T-helper 2 cell treated with Interferon-gamma antibody and Interleukin-4, amounts not matched to agents 5 μg/mL and 100 μg/mL, for 36 hours (primary cell): ENCODE results near the gene IL17C.

ENCODE experiments used
- DNase-seq: peaks from one replicate; pipeline ENCODE4 v3.0.0; 2021; ENCODE audit warnings: low spot score
- H3K27ac Mint-ChIP-seq: one replicate; pipeline ENCODE4 v1.8.0; 2021; ENCODE audit warnings: mild to moderate bottlenecking, mixed read lengths
- H3K27me3 Mint-ChIP-seq: one replicate; pipeline ENCODE4 v1.8.0; 2021; ENCODE audit warnings: low read depth, mixed read lengths
- H3K36me3 Mint-ChIP-seq: one replicate; pipeline ENCODE4 v1.8.0; 2021; ENCODE audit warnings: low read depth, mixed read lengths
- H3K4me1 Mint-ChIP-seq: one replicate; pipeline ENCODE4 v1.8.0; 2021; ENCODE audit warnings: low read depth, mixed read lengths
- H3K4me3 Mint-ChIP-seq: one replicate; pipeline ENCODE4 v1.8.0; 2022; ENCODE audit warnings: mild to moderate bottlenecking, moderate library complexity, mixed read lengths
- H3K9me3 Mint-ChIP-seq: one replicate; pipeline ENCODE4 v1.8.0; 2021; ENCODE audit warnings: mixed read lengths

The IL17C gene

DNA sequence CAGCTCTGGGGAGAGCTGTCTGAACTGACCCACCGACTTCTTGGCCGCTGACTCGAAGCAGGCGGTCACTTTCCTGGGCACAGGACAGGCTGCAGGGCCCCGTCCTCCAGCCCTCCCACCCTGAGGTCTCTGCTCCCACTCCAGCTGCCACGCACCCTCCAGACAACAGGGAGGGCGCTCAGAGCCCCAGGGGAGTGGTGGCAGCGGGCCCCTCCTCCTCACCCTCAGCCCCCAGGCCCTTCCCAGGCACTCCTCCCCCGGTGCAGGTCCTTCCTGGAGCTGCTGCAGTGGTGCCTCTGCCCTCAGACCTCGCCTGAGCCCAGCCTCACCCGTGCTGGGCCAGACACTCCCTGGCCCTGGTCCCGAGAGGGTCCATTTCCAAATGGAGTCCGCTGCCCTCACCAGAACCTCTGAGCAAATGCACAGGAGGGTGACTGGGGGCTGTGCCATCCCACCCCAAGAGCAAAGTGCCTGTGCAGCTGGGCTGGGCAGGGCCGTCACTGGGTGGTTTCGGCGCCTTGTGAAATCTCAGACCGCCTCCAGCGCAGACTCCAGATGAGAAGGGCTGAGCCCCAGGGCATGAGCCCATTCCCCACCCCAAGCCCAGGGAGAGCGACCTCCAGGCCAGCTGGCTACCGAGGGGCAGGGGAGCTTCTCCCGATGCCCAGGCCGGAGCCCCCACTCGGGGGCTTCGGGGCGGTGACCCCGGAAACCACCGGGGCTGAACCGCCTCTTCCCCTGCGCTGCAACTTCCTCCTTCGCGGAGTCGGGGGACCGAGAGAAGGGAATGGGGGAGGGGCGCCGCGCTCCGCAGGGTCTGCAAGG is 11.8 kb downstream of the IL17C start:
- H3K27ac Mint-ChIP-seq = peak overlapping the region; percentile 85
- no peaks in the 10 kb centered on the region for H3K9me3 Mint-ChIP-seq
- no peaks in the 10 kb centered on the region for H3K27me3 Mint-ChIP-seq
- peaks cover 12% of the 10 kb centered on the region for H3K4me1 Mint-ChIP-seq
- peak overlapping the region; percentile 90 for H3K4me3 Mint-ChIP-seq
- peak; percentile 30 for DNase-seq
- peaks cover 16% of the 10 kb centered on the region for H3K36me3 Mint-ChIP-seq

- H3K27me3 Mint-ChIP-seq = no peaks in the 10 kb centered on the region
- no peaks in the 10 kb centered on the region for H3K9me3 Mint-ChIP-seq
- DNase-seq = peak; percentile 87
- H3K36me3 Mint-ChIP-seq = peaks cover 17% of the 10 kb centered on the region
- peaks cover 12% of the 10 kb centered on the region for H3K4me1 Mint-ChIP-seq
- H3K27ac Mint-ChIP-seq = peak within 1 kb of the TSS; percentile 94
- peak within 1 kb of the TSS; percentile 90 for H3K4me3 Mint-ChIP-seq
Observed at GRCh38 chr16:88650749-88651275, 12.4 kb downstream of the IL17C start, which contains the start of gene CYBA. CYBA (minus strand) TSS chr16:88651053; CDS start chr16:88651013, 40 bp downstream.

GRCh38 chr16:88651276-88651988 is 13.1 kb downstream of the IL17C start:
- H3K27ac Mint-ChIP-seq = peak overlapping the region; percentile 94
- H3K4me3 Mint-ChIP-seq = peak overlapping the region; percentile 90
- H3K9me3 Mint-ChIP-seq = no peaks in the 10 kb centered on the region
- DNase-seq = peak; percentile 85
- H3K27me3 Mint-ChIP-seq = no peaks in the 10 kb centered on the region
- peaks cover 17% of the 10 kb centered on the region for H3K36me3 Mint-ChIP-seq
- peaks cover 12% of the 10 kb centered on the region for H3K4me1 Mint-ChIP-seq

GRCh38 chr16:88651989-88652761 is 13.8 kb downstream of the IL17C start:
- Mint-ChIP-seq H3K9me3 (no peaks in the 10 kb centered on the region), H3K36me3 (peaks cover 20% of the 10 kb centered on the region), H3K27me3 (no peaks in the 10 kb centered on the region), H3K4me1 (peaks cover 12% of the 10 kb centered on the region), H3K27ac (peak overlapping the region; percentile 94), H3K4me3 (no peak overlapping the region)
- DNase-seq = no peak

DNA sequence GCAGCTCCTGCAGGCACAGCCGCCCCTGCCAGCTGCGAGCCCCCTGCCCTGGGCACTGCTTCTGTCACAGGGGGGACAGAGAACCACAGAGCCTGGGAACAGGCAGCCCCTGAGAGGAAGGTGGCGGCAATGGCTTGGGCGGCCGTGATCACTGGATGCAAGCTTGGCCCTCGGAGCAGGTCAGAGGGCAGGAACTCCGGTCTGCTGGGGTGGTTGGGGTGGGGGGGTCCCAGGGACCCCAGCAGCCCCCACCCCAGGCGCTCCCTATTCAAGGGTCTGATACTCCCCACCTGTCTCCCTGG is 14.3 kb downstream of the IL17C start:
- Mint-ChIP-seq H3K4me1 (peaks cover 12% of the 10 kb centered on the region), H3K9me3 (no peaks in the 10 kb centered on the region), H3K36me3 (peaks cover 20% of the 10 kb centered on the region), H3K27ac (peak overlapping the region; percentile 26), H3K4me3 (no peak overlapping the region), H3K27me3 (no peaks in the 10 kb centered on the region)
- no peak for DNase-seq

- H3K4me3 Mint-ChIP-seq = no peak overlapping the region
- no peak for DNase-seq
- H3K4me1 Mint-ChIP-seq = peaks cover 12% of the 10 kb centered on the region
- H3K27me3 Mint-ChIP-seq = no peaks in the 10 kb centered on the region
- H3K36me3 Mint-ChIP-seq = peaks cover 20% of the 10 kb centered on the region
- peak overlapping the region; percentile 56 for H3K27ac Mint-ChIP-seq
- no peaks in the 10 kb centered on the region for H3K9me3 Mint-ChIP-seq
Observed at GRCh38 chr16:88653101-88653500, 14.7 kb downstream of the IL17C start.

DNA sequence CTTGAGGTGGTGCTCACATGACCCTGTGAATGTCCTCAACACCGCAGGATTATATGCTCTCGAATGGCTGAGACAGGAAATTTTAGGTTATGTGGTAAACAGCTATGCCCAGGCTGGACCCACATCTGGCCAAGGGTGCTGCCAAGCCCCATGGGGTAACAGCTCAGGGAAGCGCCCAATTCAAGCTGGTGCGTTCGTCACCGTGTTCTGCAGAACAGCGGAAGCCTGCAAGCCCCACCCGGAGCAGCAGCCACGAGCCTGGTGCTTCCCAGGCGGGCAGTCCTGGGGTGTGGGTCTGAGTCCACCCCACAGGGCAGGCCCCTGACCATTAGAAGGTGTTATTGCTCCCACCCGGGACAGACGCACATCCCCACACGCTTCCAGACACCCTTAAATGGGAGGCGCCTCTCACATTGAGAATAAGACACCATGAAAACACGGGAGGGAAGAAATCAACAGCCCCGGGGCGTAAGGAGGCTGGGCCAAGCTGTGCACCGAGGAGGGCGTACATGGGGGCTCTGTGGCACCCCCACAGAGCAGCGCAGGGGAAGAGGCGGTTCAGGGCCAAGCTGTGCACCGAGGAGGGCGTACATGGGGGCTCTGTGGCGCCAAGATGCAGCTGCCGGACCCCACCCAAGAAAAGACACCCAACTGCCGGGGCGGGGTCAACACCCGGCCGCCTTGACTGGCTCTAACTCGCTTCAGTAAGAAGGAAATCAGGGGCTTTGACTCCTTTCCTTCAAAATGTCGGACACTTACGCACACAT is 15.4 kb downstream of the IL17C start:
- Mint-ChIP-seq H3K27me3 (no peaks in the 10 kb centered on the region), H3K9me3 (no peaks in the 10 kb centered on the region), H3K27ac (peak overlapping the region; percentile 56), H3K36me3 (peaks cover 20% of the 10 kb centered on the region), H3K4me3 (no peak overlapping the region), H3K4me1 (peaks cover 12% of the 10 kb centered on the region)
- no peak for DNase-seq

DNA sequence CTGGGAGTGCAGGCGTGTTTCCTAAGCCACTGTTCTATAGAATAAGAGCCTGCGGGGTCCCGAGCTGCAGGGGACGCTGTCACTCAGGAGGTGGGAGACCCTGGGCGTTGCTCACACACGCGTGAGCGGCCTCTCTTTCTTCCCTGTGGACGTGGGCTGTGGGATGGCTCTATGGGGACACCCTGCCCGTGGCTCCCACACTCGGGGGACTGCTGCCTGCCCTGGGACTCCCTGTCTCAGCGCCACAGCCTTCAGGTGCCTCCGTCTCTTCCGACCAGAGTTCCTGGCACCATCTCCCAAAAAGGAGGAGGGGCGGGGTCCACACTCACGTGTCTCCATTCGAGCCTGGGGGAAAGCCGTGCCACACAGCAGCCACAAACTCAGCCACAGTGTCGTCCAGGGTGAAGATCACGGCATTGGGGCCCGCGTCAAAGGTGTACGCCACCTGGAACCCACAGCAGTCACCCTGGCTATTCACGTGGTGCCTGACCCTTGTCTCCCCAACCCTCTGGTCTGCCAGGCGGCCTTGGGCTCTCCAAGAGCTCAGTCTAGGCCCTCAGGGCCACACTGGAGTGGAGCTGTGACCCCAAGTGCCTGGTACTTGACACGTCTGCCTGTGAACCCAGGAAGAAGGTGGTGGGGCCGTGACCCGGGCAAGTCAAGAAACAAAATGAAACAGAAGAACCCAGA is 16.1 kb downstream of the IL17C start:
- Mint-ChIP-seq H3K9me3 (no peaks in the 10 kb centered on the region), H3K27ac (no peak overlapping the region), H3K27me3 (no peaks in the 10 kb centered on the region), H3K4me3 (no peak overlapping the region), H3K36me3 (peaks cover 17% of the 10 kb centered on the region), H3K4me1 (peaks cover 7% of the 10 kb centered on the region)
- no peak for DNase-seq

DNA sequence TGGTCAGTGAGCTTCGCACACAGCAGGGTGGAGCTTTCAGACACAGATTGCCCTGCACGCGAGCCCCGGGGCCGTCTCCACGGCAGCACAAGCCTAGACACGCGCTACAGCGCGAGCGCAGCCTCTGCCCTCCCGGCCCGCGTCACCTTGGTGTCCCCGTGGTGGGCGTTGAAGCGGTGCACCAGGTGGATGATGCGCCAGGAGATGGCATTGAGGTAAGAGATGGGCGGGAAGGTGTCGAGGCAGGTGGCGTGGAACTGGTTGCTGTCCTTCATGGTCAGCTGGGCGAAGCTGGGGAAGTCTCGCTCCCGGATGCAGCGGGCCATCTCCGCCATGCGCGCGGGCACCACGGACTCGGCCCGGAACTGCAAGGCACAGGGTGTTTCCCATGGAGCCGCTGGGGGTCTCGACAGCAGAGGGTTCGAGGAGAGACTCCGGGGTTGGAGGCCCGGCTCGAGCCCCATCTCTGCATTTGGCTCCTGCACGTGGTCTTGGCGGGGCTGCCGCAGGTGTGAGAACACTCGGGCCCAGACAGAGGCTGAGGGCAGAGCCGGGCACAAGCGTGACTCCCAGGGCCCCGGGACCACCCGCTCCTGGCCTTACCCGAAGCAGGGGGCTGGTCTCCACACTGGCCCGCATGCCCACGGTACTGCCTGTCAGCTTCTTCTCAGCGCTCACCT is 16.8 kb downstream of the IL17C start:
- H3K9me3 Mint-ChIP-seq = no peaks in the 10 kb centered on the region
- peaks cover 6% of the 10 kb centered on the region for H3K4me1 Mint-ChIP-seq
- H3K36me3 Mint-ChIP-seq = peaks cover 17% of the 10 kb centered on the region
- H3K4me3 Mint-ChIP-seq = no peak overlapping the region
- H3K27ac Mint-ChIP-seq = no peak overlapping the region
- DNase-seq = no peak
- no peaks in the 10 kb centered on the region for H3K27me3 Mint-ChIP-seq

DNA sequence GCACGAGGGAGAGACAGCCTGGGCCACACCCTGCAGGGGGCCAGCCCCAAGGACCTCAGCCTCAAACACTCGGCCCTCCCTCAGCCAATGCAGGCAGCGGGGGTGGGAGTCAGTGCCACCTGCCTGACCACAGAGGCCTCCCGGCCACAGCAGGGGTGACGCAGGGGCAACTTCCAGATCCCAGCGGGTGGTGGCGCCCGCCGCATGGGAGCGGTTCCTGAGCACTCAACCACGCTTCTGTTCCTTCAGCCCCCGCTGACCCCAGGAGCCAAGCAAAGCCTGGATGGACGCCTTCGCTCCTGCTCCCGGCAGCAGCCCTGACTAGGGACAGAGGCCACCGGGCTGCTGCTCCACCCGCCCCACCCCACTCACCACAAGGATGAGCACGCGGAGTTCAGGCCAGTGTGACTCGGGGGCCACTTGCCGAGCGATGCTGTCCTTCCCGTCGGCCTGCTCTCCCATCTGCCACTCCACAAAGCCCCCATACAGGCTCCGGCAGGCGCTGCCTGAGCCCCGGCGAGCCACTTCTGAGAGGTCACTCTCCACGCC is 17.4 kb downstream of the IL17C start:
- H3K27me3 Mint-ChIP-seq = no peaks in the 10 kb centered on the region
- H3K36me3 Mint-ChIP-seq = peaks cover 18% of the 10 kb centered on the region
- no peak overlapping the region for H3K27ac Mint-ChIP-seq
- H3K9me3 Mint-ChIP-seq = no peaks in the 10 kb centered on the region
- peaks cover 7% of the 10 kb centered on the region for H3K4me1 Mint-ChIP-seq
- no peak overlapping the region for H3K4me3 Mint-ChIP-seq
- no peak for DNase-seq

GRCh38 chr16:88656291-88656980 is 18.1 kb downstream of the IL17C start:
- no peaks in the 10 kb centered on the region for H3K9me3 Mint-ChIP-seq
- no peak for DNase-seq
- no peak overlapping the region for H3K4me3 Mint-ChIP-seq
- H3K27ac Mint-ChIP-seq = peak overlapping the region; percentile 26
- peaks cover 18% of the 10 kb centered on the region for H3K36me3 Mint-ChIP-seq
- no peaks in the 10 kb centered on the region for H3K27me3 Mint-ChIP-seq
- H3K4me1 Mint-ChIP-seq = peaks cover 8% of the 10 kb centered on the region

DNA sequence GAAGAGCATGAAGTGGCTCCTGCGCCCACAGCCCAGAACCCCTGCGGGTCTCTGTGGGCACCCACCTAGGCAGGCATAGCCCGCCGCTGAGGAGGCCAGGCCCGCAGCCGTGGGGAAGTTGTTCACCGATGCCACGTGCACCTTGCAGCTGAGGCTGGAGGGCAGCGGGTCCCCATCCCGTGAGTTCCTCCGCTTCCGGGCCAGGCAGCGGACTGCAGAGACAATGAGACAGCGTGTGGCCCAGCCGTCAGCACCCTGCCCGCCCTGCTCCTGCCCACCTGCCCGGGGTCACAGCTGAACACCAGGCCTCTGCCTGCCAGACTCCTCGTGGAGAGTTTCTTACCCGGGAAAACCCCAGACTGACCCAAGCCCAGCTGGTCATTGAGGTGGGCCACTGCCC is 19.0 kb downstream of the IL17C start:
- peaks cover 18% of the 10 kb centered on the region for H3K36me3 Mint-ChIP-seq
- no peak overlapping the region for H3K4me3 Mint-ChIP-seq
- H3K27me3 Mint-ChIP-seq = no peaks in the 10 kb centered on the region
- no peaks in the 10 kb centered on the region for H3K9me3 Mint-ChIP-seq
- H3K27ac Mint-ChIP-seq = no peak overlapping the region
- H3K4me1 Mint-ChIP-seq = peaks cover 13% of the 10 kb centered on the region
- DNase-seq = no peak
